HepG2 (cell line): ENCODE results near the gene PIK3R1. TPM values are rescaled to one million over a fixed set of nuclear protein-coding genes. Genes with fewer than 3 reads are reported as not detected.

Experiments
- ATAC-seq: fragments of 200-7000 bp; cut with Tn5 transposase; 3 replicates; pipeline ENCODE4 v1.9.1; 2020; ENCODE audit warnings: mild to moderate bottlenecking, moderate library complexity
- BruUV-seq: library from RNA; stranded (reverse); fragments of 400-500 nt; replicated peaks from 2 replicates; lab custom pipeline; 2021; lab: Mats Ljungman, UMichigan
- CTCF ChIA-PET: fragments of 300-600 bp; formaldehyde crosslinking; extraction: SDS; loops from one replicate; lab custom pipeline; 2021; ENCODE audit warnings: low total read pairs, inconsistent platforms, low intra/inter-chr PET ratio; lab: Yijun Ruan, JAX
- POLR2A ChIA-PET: fragments of 350-600 bp; sonication (Branson Sonifier 250); formaldehyde crosslinking; loops from one replicate; lab custom pipeline; 2020; ENCODE audit warnings: antibody characterized with exemption, inconsistent platforms; lab: Yijun Ruan, JAX
- DNase-seq: peaks from one replicate; pipeline ENCODE4 v3.0.0-alpha.2; 2015; ENCODE audit warnings: low spot score
- FAIRE-seq: peaks from 3 replicates; lab custom pipeline; 2011; peaks lifted over from hg19 to GRCh38; lab: Jason Lieb, UNC
- H2AFZ ChIP-seq: one replicate; pipeline ENCODE4 v1.6.1; 2011; ENCODE audit warnings: low read length, inconsistent platforms
- H3K27ac ChIP-seq: fragments of 300-600 bp; 3 replicates; pipeline ENCODE4 v1.8.0; 2011; ENCODE audit warnings: mixed run types, mild to moderate bottlenecking, mixed read lengths, low read length, inconsistent platforms; ENCODE audit not compliant: insufficient read depth; ENCODE audit errors: extremely low read length
- H3K27me3 ChIP-seq, 2 experiments: fragments of 200-600 bp in 1 of 2; 2 replicates in 1 of 2; 3 replicates in 1 of 2; pipeline versions ENCODE4 v1.6.0 to v1.8.0; 2011; ENCODE audit warnings: low read length in 2 of 2, mild to moderate bottlenecking in 2 of 2, moderate library complexity in 2 of 2, inconsistent platforms in 1 of 2; ENCODE audit not compliant: insufficient read depth in 2 of 2, control insufficient read depth in 1 of 2
- H3K36me3 ChIP-seq, 2 experiments: fragments of 200-600 bp in 1 of 2; replicated peaks in 1 of 2; 2 replicates in 1 of 2; 3 replicates in 1 of 2; pipeline versions ENCODE4 v1.5.1 to v1.8.0; 2011; ENCODE audit warnings: low read length in 2 of 2, inconsistent platforms in 1 of 2; ENCODE audit not compliant: insufficient read depth in 2 of 2, control insufficient read depth in 1 of 2
- H3K4me1 ChIP-seq: 2 replicates; pipeline ENCODE4 v1.5.1; 2012; ENCODE audit warnings: low read length, inconsistent platforms; ENCODE audit not compliant: insufficient read depth
- H3K4me2 ChIP-seq: 2 replicates; pipeline ENCODE4 v1.6.0; 2011; ENCODE audit warnings: low read depth, low read length, inconsistent platforms
- H3K4me3 ChIP-seq, 3 experiments: fragments of 200-600 bp in 1 of 3; sonication (generic), shearing (Covaris generic) in 1 of 3; replicated peaks in 1 of 3; 2 replicates each; pipeline ENCODE4 v1.5.1; 2011 to 2016; ENCODE audit warnings: low read length in 3 of 3, inconsistent platforms in 2 of 3, low read depth in 2 of 3, mild to moderate bottlenecking in 2 of 3, control low read depth in 1 of 3, mixed read lengths in 1 of 3; ENCODE audit not compliant: insufficient read depth in 1 of 3
- H3K79me2 ChIP-seq: one replicate; pipeline ENCODE4 v1.6.1; 2011; ENCODE audit warnings: low read length, inconsistent platforms; ENCODE audit not compliant: insufficient read depth
- H3K9ac ChIP-seq: 2 replicates; pipeline ENCODE4 v1.6.0; 2011; ENCODE audit warnings: mild to moderate bottlenecking, low read depth, low read length, inconsistent platforms; ENCODE audit not compliant: insufficient read depth
- H3K9me3 ChIP-seq: 2 replicates; pipeline ENCODE4 v1.5.1; 2012; ENCODE audit warnings: mild to moderate bottlenecking, low read length
- H4K20me1 ChIP-seq: 2 replicates; pipeline ENCODE4 v1.6.0; 2011; ENCODE audit warnings: inconsistent platforms, mild to moderate bottlenecking, low read length, moderate library complexity; ENCODE audit not compliant: insufficient read depth
- CREB1 ChIP-seq, 2 experiments: fragments of 450-650 bp in 1 of 2; IDR thresholded peaks; 2 replicates each; pipeline ENCODE4 v1.6.1; 2016 to 2017; ENCODE audit warnings: control low read depth in 1 of 2, mild to moderate bottlenecking in 1 of 2, missing compliant biosample characterization in 1 of 2, missing genetic modification characterization in 1 of 2
- RFX5 ChIP-seq: IDR thresholded peaks from 2 replicates; pipeline ENCODE4 v1.6.1; 2011; ENCODE audit warnings: low read depth, low read length, improper control_type of control experiment
- SP2 ChIP-seq: sonication (generic); formaldehyde crosslinking; IDR thresholded peaks from 2 replicates; pipeline ENCODE4 v1.5.1; 2020; ENCODE audit warnings: mild to moderate bottlenecking, missing genetic modification reagents
- TCF12 ChIP-seq, 2 experiments: fragments of 450-650 bp in 1 of 2; sonication (generic) in 1 of 2; formaldehyde crosslinking in 1 of 2; IDR thresholded peaks; 2 replicates each; pipeline versions ENCODE4 v1.6.1 to v1.8.0; 2017 to 2022; ENCODE audit warnings: antibody characterized with exemption in 1 of 2, mild to moderate bottlenecking in 1 of 2, missing genetic modification reagents in 1 of 2, moderate library complexity in 1 of 2
- WGBS: methylation state at CpG from one replicate; pipeline ENCODE4 v1.1.6; 2017; ENCODE audit warnings: low lambda C conversion rate; 5-methylcytosine and 5-hydroxymethylcytosine counted together
- in situ Hi-C: cut with HindIII; loops from 2 replicates; pipeline ENCODE4 v1.10.0; 2017; ENCODE audit warnings: low pct_unique_long_range_greater_than_20kb; ENCODE audit not compliant: extremely low pct_ligation_motif_present
- intact Hi-C: fragments of 100-400 bp; cut with micrococcal nuclease; formaldehyde crosslinking; loops from one replicate; pipeline ENCODE4 v1.10.0; 2022; ENCODE audit not compliant: unreplicated experiment
- polyA plus RNA-seq, 8 experiments: library from polyadenylated mRNA; depleted of rRNA in 3 of 8; stranded (reverse) in 7 of 8; unstranded in 1 of 8; fragments of >200 nt; fragmentation: Illumina TruSeq in 4 of 8; extraction: Trizol in 4 of 8; gene quantifications; 2 replicates each; pipeline versions ENCODE4 v1.2.1 to v1.2.3, GENCODE V29; 2011 to 2016; ENCODE audit warnings: low read depth in 4 of 8, missing spikeins in 1 of 8, mixed read lengths in 1 of 8; ENCODE audit not compliant: insufficient read depth in 1 of 8
- total RNA-seq, 5 experiments: library from RNA; depleted of rRNA; stranded (reverse); fragments of >200 nt; fragmentation: Illumina TruSeq; extraction: Trizol; gene quantifications; 2 replicates each; pipeline ENCODE4 v1.2.3, GENCODE V29; 2016; ENCODE audit warnings: low read depth in 1 of 5

PIK3R1 gene
- total and polyA plus RNA-seq, 2 of the 13 experiments (the other 11 are each of a cell fraction or from before 2014, with no cell fraction given): 8.4 to 21.3 TPM

- 97% methylated on average over 4 of the region's 4 CpGs for WGBS
- intact Hi-C loops (no loop called here), in situ Hi-C loops (no loop called here)
- TF ChIP-seq SP2 (CRISPR knock-in tag): no peak
- TF ChIP-seq TCF12 (IDR thresholded peaks at IDR 0.05): no peak
- TF ChIP-seq TCF12 (CRISPR knock-in tag; IDR thresholded peaks at IDR 0.05): no peak
- peak; percentile 88 for TF ChIP-seq CREB1 (IDR thresholded peaks at IDR 0.05)
- TF ChIP-seq CREB1 (CRISPR knock-in tag; IDR thresholded peaks at IDR 0.05): no peak
- no peak for DNase-seq
- Histone ChIP-seq H3K36me3 (peaks cover 8 to 31% of the 10 kb centered on the region in 2 experiments; a peak in 4 of 5 replicates), H3K9me3 (peaks cover 11% of the 10 kb centered on the region), H3K27me3 (no peaks in the 10 kb centered on the region), H3K9ac (no peak overlapping the region), H3K4me1 (peaks cover 53% of the 10 kb centered on the region), H3K27ac (no peak overlapping the region), H3K4me3 (no peak overlapping the region), H3K4me2 (no peak overlapping the region), H4K20me1 (peaks cover 8% of the 10 kb centered on the region), H2AFZ (no peak overlapping the region), H3K79me2 (peaks cover 83% of the 10 kb centered on the region)
- no TSS peak for BruUV-seq
- ATAC-seq: no peak
- FAIRE-seq: no peak
- CTCF ChIA-PET: no interaction called here
- POLR2A ChIA-PET: no interaction called here
Measured at GRCh38 chr5:68222824-68223354, 7.3 kb downstream of the PIK3R1 start.

GRCh38 chr5:68223904-68224303 lies 8.3 kb downstream of the PIK3R1 start:
- Histone ChIP-seq H3K27ac (no peak overlapping the region), H3K4me2 (no peak overlapping the region), H3K9ac (no peak overlapping the region), H3K9me3 (peaks cover 11% of the 10 kb centered on the region), H3K79me2 (peaks cover 77% of the 10 kb centered on the region), H3K27me3 (no peaks in the 10 kb centered on the region), H2AFZ (no peak overlapping the region), H3K36me3 (peaks cover 8 to 34% of the 10 kb centered on the region in 2 experiments; a peak in 4 of 5 replicates), H3K4me1 (peaks cover 43% of the 10 kb centered on the region), H3K4me3 (no peak overlapping the region), H4K20me1 (peaks cover 6% of the 10 kb centered on the region)
- ATAC-seq (no peak), DNase-seq (no peak), FAIRE-seq (no peak)
- POLR2A ChIA-PET: interaction anchor here (2.0 kb wide), 1 partner anchor 8 kb away, joined by 14 read pairs; the partner anchor contains the start of gene PIK3R1
- in situ Hi-C loops (no loop called here), intact Hi-C loops (no loop called here)
- CTCF ChIA-PET: no interaction called here
- BruUV-seq: no TSS peak
- TF ChIP-seq RFX5: no peak
